Naive B cell (primary cell): Measurements from ENCODE around the gene ARL17B. TPM values are rescaled to one million over a fixed set of nuclear protein-coding genes. Genes with fewer than 3 reads are reported as not detected.
A peak's percentile ranks its signal among the peaks of the same experiment; 100 is the strongest.
"Not testable (repeated sequence)": the region's sequence is repeated elsewhere in the genome, so short reads cannot be mapped to it uniquely, and the experiment has no call there.

Experiments
- ATAC-seq, 2 donors: fragments of 150-1000 bp; cut with Tn5 transposase; 2 replicates each; pipeline ENCODE4 v1.10.0; 2021; ENCODE audit warnings: low read depth in 2 of 2, mild to moderate bottlenecking in 2 of 2, moderate library complexity in 2 of 2
- DNase-seq: peaks from one replicate; pipeline ENCODE4 v3.0.0; 2022
- H3K27ac Mint-ChIP-seq, 6 donors: one replicate each; pipeline ENCODE4 v1.8.0; 2020 to 2022; ENCODE audit warnings: mild to moderate bottlenecking in 6 of 6, mixed read lengths in 6 of 6, moderate library complexity in 5 of 6, inconsistent platforms in 2 of 6
- H3K27me3 Mint-ChIP-seq, 3 donors: one replicate each; pipeline ENCODE4 v1.8.0; 2021 to 2022; ENCODE audit warnings: mixed read lengths in 3 of 3, mild to moderate bottlenecking in 1 of 3
- H3K36me3 Mint-ChIP-seq, 2 donors: one replicate each; pipeline ENCODE4 v1.8.0; 2020 to 2022; ENCODE audit warnings: mixed read lengths in 2 of 2, inconsistent platforms in 1 of 2, mild to moderate bottlenecking in 1 of 2
- H3K4me1 Mint-ChIP-seq, 3 donors: one replicate each; pipeline ENCODE4 v1.8.0; 2020 to 2022; ENCODE audit warnings: mixed read lengths in 3 of 3, inconsistent platforms in 1 of 3, mild to moderate bottlenecking in 1 of 3, moderate library complexity in 1 of 3
- H3K4me3 Mint-ChIP-seq, 8 donors: one replicate each; pipeline ENCODE4 v1.8.0; 2020 to 2022; ENCODE audit warnings: mild to moderate bottlenecking in 8 of 8, mixed read lengths in 8 of 8, moderate library complexity in 8 of 8, inconsistent platforms in 2 of 8
- H3K9me3 Mint-ChIP-seq, 7 donors: one replicate each; pipeline ENCODE4 v1.8.0; 2020 to 2022; ENCODE audit warnings: mixed read lengths in 7 of 7, mild to moderate bottlenecking in 5 of 7, inconsistent platforms in 2 of 7, moderate library complexity in 1 of 7
- polyA plus RNA-seq, 6 donors: library from polyadenylated mRNA; unstranded; fragments of 300-500 nt; fragmentation: Illumina TruSeq; gene quantifications; one replicate each; pipeline ENCODE4 v1.2.3, GENCODE V29; 2021; ENCODE audit warnings: low read depth in 6 of 6

ARL17B gene
- polyA plus RNA-seq, 6 donors from 2014 or later: 13.2 to 27.8 (median 23.2) TPM

- not testable (repeated sequence) for H3K27me3 Mint-ChIP-seq, H3K9me3 Mint-ChIP-seq, H3K36me3 Mint-ChIP-seq, H3K27ac Mint-ChIP-seq, ATAC-seq, DNase-seq, H3K4me3 Mint-ChIP-seq, H3K4me1 Mint-ChIP-seq
These were observed 80.2 kb downstream of the ARL17B start for GRCh38 chr17:46281336-46281735.

- not testable (repeated sequence) for H3K27ac Mint-ChIP-seq, H3K4me1 Mint-ChIP-seq, H3K4me3 Mint-ChIP-seq, H3K36me3 Mint-ChIP-seq, ATAC-seq, H3K27me3 Mint-ChIP-seq, H3K9me3 Mint-ChIP-seq, DNase-seq
These were observed 84.7 kb downstream of the ARL17B start for GRCh38 chr17:46276728-46277479.

- ATAC-seq (no peak), DNase-seq (no peak)
- Mint-ChIP-seq H3K9me3 (no peaks in the 10 kb centered on the region), H3K4me1 (peaks cover 0 to 6% (median 0%) of the 10 kb centered on the region in 3 donors), H3K4me3 (no peak overlapping the region), H3K27ac (no peak overlapping the region), H3K27me3 (no peaks in the 10 kb centered on the region), H3K36me3 (no peaks in the 10 kb centered on the region)
These were observed 87.3 kb downstream of the ARL17B start for GRCh38 chr17:46274238-46274637.

GRCh38 chr17:46273541-46274236 is 87.9 kb downstream of the ARL17B start:
- Mint-ChIP-seq H3K36me3 (no peaks in the 10 kb centered on the region), H3K4me3 (no peak overlapping the region), H3K27me3 (no peaks in the 10 kb centered on the region), H3K27ac (no peak overlapping the region), H3K9me3 (no peaks in the 10 kb centered on the region), H3K4me1 (peaks cover 0 to 6% (median 0%) of the 10 kb centered on the region in 3 donors)
- no peak for ATAC-seq
- DNase-seq: no peak

GRCh38 chr17:46270032-46270431 is 91.5 kb downstream of the ARL17B start:
- H3K27ac Mint-ChIP-seq: no peak overlapping the region
- peaks cover 15 to 24% (median 19%) of the 10 kb centered on the region in 3 donors for H3K4me1 Mint-ChIP-seq
- ATAC-seq (no peak), DNase-seq (no peak)
- H3K4me3 Mint-ChIP-seq: peak overlapping the region in 1 of 8 donors; percentile 50
- no peaks in the 10 kb centered on the region for H3K9me3 Mint-ChIP-seq
- H3K36me3 Mint-ChIP-seq: no peaks in the 10 kb centered on the region
- H3K27me3 Mint-ChIP-seq: peaks cover 0 to 4% (median 0%) of the 10 kb centered on the region in 3 donors

GRCh38 chr17:46266656-46267544 is 94.7 kb downstream of the ARL17B start:
- Mint-ChIP-seq H3K27me3 (peaks cover 0 to 9% (median 0%) of the 10 kb centered on the region in 3 donors), H3K4me3 (peak overlapping the region; percentile 87 to 98 (median 95)), H3K4me1 (peaks cover 19 to 24% (median 20%) of the 10 kb centered on the region in 3 donors), H3K9me3 (no peaks in the 10 kb centered on the region), H3K27ac (peak overlapping the region; percentile 69 to 92 (median 89)), H3K36me3 (no peaks in the 10 kb centered on the region)
- DNase-seq (peak; percentile 78), ATAC-seq (peak; percentile 85 to 87)

- DNase-seq (peak; percentile 36), ATAC-seq (peak; percentile 8 to 13)
- Mint-ChIP-seq H3K27ac (peak overlapping the region; percentile 26 to 97 (median 87)), H3K4me1 (peaks cover 19 to 24% (median 20%) of the 10 kb centered on the region in 3 donors), H3K4me3 (peak overlapping the region; percentile 87 to 95 (median 90))
- not testable (repeated sequence) for H3K27me3 Mint-ChIP-seq, H3K9me3 Mint-ChIP-seq, H3K36me3 Mint-ChIP-seq
These were observed 95.4 kb downstream of the ARL17B start for GRCh38 chr17:46266063-46266655.

- Mint-ChIP-seq H3K27me3 (peaks cover 0 to 13% (median 0%) of the 10 kb centered on the region in 3 donors), H3K4me3 (peak overlapping the region in 7 of 8 donors; percentile 5 to 91 (median 50)), H3K4me1 (peaks cover 20 to 24% (median 24%) of the 10 kb centered on the region in 3 donors), H3K36me3 (no peaks in the 10 kb centered on the region), H3K27ac (peak overlapping the region in 1 of 6 donors; percentile 32), H3K9me3 (no peaks in the 10 kb centered on the region)
- no peak for DNase-seq
- ATAC-seq: no peak
These were observed 96.9 kb downstream of the ARL17B start for GRCh38 chr17:46264456-46265198.

GRCh38 chr17:46262271-46262670 is 99.3 kb downstream of the ARL17B start:
- Mint-ChIP-seq H3K27me3 (peaks cover 0 to 13% (median 0%) of the 10 kb centered on the region in 3 donors), H3K36me3 (no peaks in the 10 kb centered on the region), H3K4me3 (peak overlapping the region in 4 of 8 donors; percentile 2 to 57 (median 40)), H3K4me1 (peaks cover 14 to 20% (median 15%) of the 10 kb centered on the region in 3 donors), H3K27ac (no peak overlapping the region), H3K9me3 (no peaks in the 10 kb centered on the region)
- no peak for ATAC-seq
- no peak for DNase-seq

GRCh38 chr17:46259845-46260661 is 101.5 kb downstream of the ARL17B start:
- Mint-ChIP-seq H3K4me3 (peak overlapping the region; percentile 77 to 90 (median 89)), H3K27ac (peak overlapping the region in 3 of 6 donors; percentile 12 to 82 (median 73))
- not testable (repeated sequence) for H3K36me3 Mint-ChIP-seq, H3K4me1 Mint-ChIP-seq, H3K27me3 Mint-ChIP-seq, H3K9me3 Mint-ChIP-seq, DNase-seq
- peak; percentile 76 for ATAC-seq

GRCh38 chr17:46256369-46256768 is 105.2 kb downstream of the ARL17B start:
- not testable (repeated sequence) for H3K9me3 Mint-ChIP-seq, H3K4me3 Mint-ChIP-seq, ATAC-seq, H3K4me1 Mint-ChIP-seq, H3K36me3 Mint-ChIP-seq, H3K27me3 Mint-ChIP-seq, DNase-seq
- peak overlapping the region in 1 of 6 donors; percentile 81 for H3K27ac Mint-ChIP-seq

- ATAC-seq, H3K4me1 Mint-ChIP-seq, H3K27ac Mint-ChIP-seq, H3K4me3 Mint-ChIP-seq, DNase-seq, H3K9me3 Mint-ChIP-seq, H3K36me3 Mint-ChIP-seq: not testable (repeated sequence)
- H3K27me3 Mint-ChIP-seq: peaks cover 3 to 13% (median 4%) of the 10 kb centered on the region in 3 donors
These were observed 107.4 kb downstream of the ARL17B start for GRCh38 chr17:46254215-46254614.
